Esophagus squamous epithelium (tissue), 5 donors: ENCODE data around the gene WDR33. TPM values are rescaled to one million over a fixed set of nuclear protein-coding genes. Genes with fewer than 3 reads are reported as not detected.

Experiments
- DNase-seq: peaks from one replicate; lab custom pipeline; 2025; lab: John Stamatoyannopoulos, UW
- H3K27ac ChIP-seq, 4 donors: fragments of 200-600 bp; sonication (generic); one replicate each; pipeline ENCODE4 v1.5.1; 2016 to 2019; ENCODE audit warnings: mild to moderate bottlenecking in 1 of 4
- H3K27me3 ChIP-seq, 4 donors: fragments of 200-600 bp; sonication (generic); 1 replicate in 3 of 4; 2 replicates in 1 of 4; pipeline versions ENCODE4 v1.5.1 to v1.6.0; 2017 to 2021; ENCODE audit warnings: antibody characterized with exemption in 1 of 4
- H3K36me3 ChIP-seq, 3 donors: fragments of 200-600 bp; sonication (generic); one replicate each; pipeline ENCODE4 v1.5.1; 2016 to 2019
- H3K4me1 ChIP-seq, 3 donors: fragments of 200-600 bp; sonication (generic); one replicate each; pipeline ENCODE4 v1.5.1; 2017 to 2019
- H3K4me3 ChIP-seq, 4 donors: fragments of 200-600 bp; sonication (generic); 1 replicate in 3 of 4; 2 replicates in 1 of 4; pipeline ENCODE4 v1.5.1; 2016 to 2019; ENCODE audit warnings: mild to moderate bottlenecking in 2 of 4, moderate library complexity in 1 of 4
- H3K9me3 ChIP-seq, 3 donors: fragments of 200-600 bp; sonication (generic); one replicate each; pipeline ENCODE4 v1.5.1; 2016 to 2019
- CTCF ChIP-seq, 6 experiments: fragments of 450-650 bp in 4 of 6; fragments of 200-600 bp in 2 of 6; sonication (generic) in 2 of 6; IDR thresholded peaks; one replicate each; pipeline ENCODE4 v1.5.1; 2016 to 2019; ENCODE audit warnings: antibody characterized with exemption in 6 of 6, mild to moderate bottlenecking in 4 of 6, moderate library complexity in 4 of 6
- POLR2A ChIP-seq, 4 donors: fragments of 450-650 bp; IDR thresholded peaks; one replicate each; pipeline ENCODE4 v1.6.1; 2017; ENCODE audit warnings: antibody characterized with exemption in 4 of 4, mild to moderate bottlenecking in 4 of 4, moderate library complexity in 3 of 4
- WGBS, 2 donors: methylation state at CpG; one replicate each; pipeline ENCODE4 v1.1.5; 2018; 5-methylcytosine and 5-hydroxymethylcytosine counted together
- intact Hi-C: fragments of 100-400 bp; cut with DNase I; formaldehyde crosslinking; loops from one replicate; pipeline ENCODE4 v1.15.0; 2022
- total RNA-seq, 4 donors: library from RNA; depleted of rRNA; stranded (reverse); fragments of >200 nt; gene quantifications; one replicate each; pipeline ENCODE4 v1.1.0, GENCODE V29; 2016
- donor health status: DM: yes; HTN: yes; CAD: no.

The WDR33 gene
- total RNA-seq, 4 donors from 2014 or later, result 15.6 to 41.8 (median 26.0) TPM

GRCh38 chr2:127678991-127679390 is 132.0 kb downstream of the WDR33 start:
- Histone ChIP-seq H3K27ac (no peak overlapping the region), H3K4me3 (no peak overlapping the region), H3K27me3 (peaks cover 0 to 35% (median 0%) of the 10 kb centered on the region in 4 donors), H3K4me1 (peaks cover 11 to 70% (median 11%) of the 10 kb centered on the region in 3 donors), H3K36me3 (no peaks in the 10 kb centered on the region), H3K9me3 (no peaks in the 10 kb centered on the region)
- WGBS, 2 donors, result 81 to 86% methylated on average over 6 of the region's 6 CpGs
- DNase-seq, result no peak
- TF ChIP-seq CTCF (IDR thresholded peaks at IDR 0.05) (no peak), POLR2A (IDR thresholded peaks at IDR 0.05) (no peak)
- intact Hi-C loops, result no loop called here

GRCh38 chr2:127678531-127678930 is 132.4 kb downstream of the WDR33 start:
- no peak for TF ChIP-seq POLR2A (IDR thresholded peaks at IDR 0.05)
- no peak for TF ChIP-seq CTCF (IDR thresholded peaks at IDR 0.05)
- peaks cover 0 to 40% (median 0%) of the 10 kb centered on the region in 4 donors for H3K27me3 ChIP-seq
- no peak overlapping the region for H3K4me3 ChIP-seq
- H3K9me3 ChIP-seq, result no peaks in the 10 kb centered on the region
- intact Hi-C loops, result no loop called here
- 67 to 71% methylated on average over 8 to 10 of the region's 10 CpGs for WGBS, 2 donors
- no peaks in the 10 kb centered on the region for H3K36me3 ChIP-seq
- no peak for DNase-seq
- H3K4me1 ChIP-seq, result peaks cover 11 to 70% (median 11%) of the 10 kb centered on the region in 3 donors
- no peak overlapping the region for H3K27ac ChIP-seq

GRCh38 chr2:127676906-127677305 is 134.1 kb downstream of the WDR33 start:
- DNase-seq, result no peak
- no peak for TF ChIP-seq POLR2A (IDR thresholded peaks at IDR 0.05)
- no peak for TF ChIP-seq CTCF (IDR thresholded peaks at IDR 0.05)
- no peaks in the 10 kb centered on the region for H3K9me3 ChIP-seq
- H3K4me1 ChIP-seq, result peaks cover 11 to 65% (median 11%) of the 10 kb centered on the region in 3 donors
- H3K27ac ChIP-seq, result no peak overlapping the region
- peaks cover 0 to 55% (median 0%) of the 10 kb centered on the region in 4 donors for H3K27me3 ChIP-seq
- no peaks in the 10 kb centered on the region for H3K36me3 ChIP-seq
- WGBS, 2 donors, result 71 to 86% methylated on average over 2 of the region's 2 CpGs
- H3K4me3 ChIP-seq, result no peak overlapping the region
- intact Hi-C loops, result no loop called here

- 10 to 17% methylated on average over 24 of the region's 56 CpGs for WGBS, 2 donors
- intact Hi-C loops, result no loop called here
- TF ChIP-seq POLR2A (IDR thresholded peaks at IDR 0.05), result no peak
- no peak for TF ChIP-seq CTCF (IDR thresholded peaks at IDR 0.05)
- Histone ChIP-seq H3K27me3 (peaks cover 0 to 60% (median 0%) of the 10 kb centered on the region in 4 donors), H3K4me1 (peaks cover 3 to 65% (median 7%) of the 10 kb centered on the region in 3 donors), H3K27ac (peak within 1 kb of the TSS; percentile 81 to 95 (median 88)), H3K36me3 (no peaks in the 10 kb centered on the region), H3K9me3 (no peaks in the 10 kb centered on the region), H3K4me3 (peak within 1 kb of the TSS; percentile 55 to 79 (median 66))
- no peak for DNase-seq
These were observed 135.4 kb downstream of the WDR33 start, which contains the start of gene LIMS2 for GRCh38 chr2:127675331-127676261. LIMS2 (minus strand) TSS chr2:127675530; CDS start chr2:127675024, 506 bp downstream.
